Glutamatergic neuron (in vitro differentiated cells): ENCODE results near the gene DNM3. TPM values are rescaled to one million over a fixed set of nuclear protein-coding genes. Genes with fewer than 3 reads are reported as not detected.

Source experiments
- DNase-seq: peaks from one replicate; pipeline ENCODE4 v3.0.0; 2022
- H3K27ac Mint-ChIP-seq: one replicate; pipeline ENCODE4 v1.8.0; 2020; ENCODE audit warnings: mild to moderate bottlenecking, mixed read lengths, inconsistent platforms; ENCODE audit not compliant: unreplicated experiment
- H3K27me3 Mint-ChIP-seq: one replicate; pipeline ENCODE4 v1.8.0; 2020; ENCODE audit warnings: mild to moderate bottlenecking, moderate library complexity, mixed read lengths, inconsistent platforms; ENCODE audit not compliant: unreplicated experiment
- H3K36me3 Mint-ChIP-seq: one replicate; pipeline ENCODE4 v1.8.0; 2020; ENCODE audit warnings: mild to moderate bottlenecking, mixed read lengths, inconsistent platforms; ENCODE audit not compliant: unreplicated experiment
- H3K4me1 Mint-ChIP-seq: one replicate; pipeline ENCODE4 v1.8.0; 2020; ENCODE audit warnings: mild to moderate bottlenecking, low read depth, mixed read lengths, inconsistent platforms; ENCODE audit not compliant: unreplicated experiment
- H3K4me3 Mint-ChIP-seq: one replicate; pipeline ENCODE4 v1.8.0; 2020; ENCODE audit warnings: mild to moderate bottlenecking, mixed read lengths, inconsistent platforms; ENCODE audit not compliant: unreplicated experiment
- H3K9me3 Mint-ChIP-seq: one replicate; pipeline ENCODE4 v1.8.0; 2020; ENCODE audit warnings: mild to moderate bottlenecking, moderate library complexity, mixed read lengths, inconsistent platforms; ENCODE audit not compliant: unreplicated experiment
- total RNA-seq: library from RNA; stranded (reverse); fragmentation: NEBNext Ultra II Directional; extraction: Animal tissue kit (Norgen Biotek cat#: 25700); gene quantifications from one replicate; pipeline ENCODE4 v1.2.1, GENCODE V29; 2021; ENCODE audit not compliant: unreplicated experiment
- TF ChIP-seq, protein P1 (sequence below): fragments of 200-600 bp; sonication (generic); IDR thresholded peaks from one replicate; pipeline ENCODE4 v1.5.0; 2021; ENCODE audit not compliant: partially characterized antibody, unreplicated experiment

The DNM3 gene
- total RNA-seq, 1 donor from 2014 or later = 11.4 TPM

DNA sequence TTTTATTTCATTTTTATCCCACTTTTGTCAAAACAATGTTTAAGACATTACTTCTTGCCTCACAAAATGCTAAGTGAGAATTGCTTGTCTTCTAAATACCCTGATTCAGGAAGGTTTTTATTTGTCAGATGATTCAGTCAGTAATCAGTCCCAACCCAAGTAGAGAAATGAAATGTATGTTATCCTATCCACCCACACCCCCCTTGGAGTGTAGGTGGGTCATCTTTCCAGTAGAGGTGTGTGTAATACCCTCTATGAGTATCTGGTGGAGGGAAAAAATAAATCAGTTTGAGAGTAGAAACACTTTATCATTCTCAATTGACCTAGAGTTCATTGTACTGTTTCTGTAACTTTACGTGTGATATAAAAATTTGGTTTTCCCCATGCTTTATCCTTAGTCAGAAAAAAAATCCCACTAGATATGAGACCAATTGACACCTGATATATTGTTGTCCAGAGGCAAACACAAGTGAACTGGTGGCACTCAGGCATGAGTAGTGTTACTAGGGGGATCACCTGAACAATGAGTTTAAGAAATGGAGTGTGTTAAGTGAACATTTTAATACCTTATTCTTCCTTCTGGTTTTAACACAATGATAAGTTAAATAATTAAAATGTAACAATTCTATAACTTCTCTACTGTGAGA, 425.4 kb downstream of the DNM3 start:
- no peak for DNase-seq
- H3K27ac Mint-ChIP-seq = no peak overlapping the region
- H3K36me3 Mint-ChIP-seq = no peaks in the 10 kb centered on the region
- peaks cover 6% of the 10 kb centered on the region for H3K4me1 Mint-ChIP-seq
- H3K4me3 Mint-ChIP-seq = no peak overlapping the region
- peaks cover 2% of the 10 kb centered on the region for H3K27me3 Mint-ChIP-seq
- TF ChIP-seq, protein P1, sequence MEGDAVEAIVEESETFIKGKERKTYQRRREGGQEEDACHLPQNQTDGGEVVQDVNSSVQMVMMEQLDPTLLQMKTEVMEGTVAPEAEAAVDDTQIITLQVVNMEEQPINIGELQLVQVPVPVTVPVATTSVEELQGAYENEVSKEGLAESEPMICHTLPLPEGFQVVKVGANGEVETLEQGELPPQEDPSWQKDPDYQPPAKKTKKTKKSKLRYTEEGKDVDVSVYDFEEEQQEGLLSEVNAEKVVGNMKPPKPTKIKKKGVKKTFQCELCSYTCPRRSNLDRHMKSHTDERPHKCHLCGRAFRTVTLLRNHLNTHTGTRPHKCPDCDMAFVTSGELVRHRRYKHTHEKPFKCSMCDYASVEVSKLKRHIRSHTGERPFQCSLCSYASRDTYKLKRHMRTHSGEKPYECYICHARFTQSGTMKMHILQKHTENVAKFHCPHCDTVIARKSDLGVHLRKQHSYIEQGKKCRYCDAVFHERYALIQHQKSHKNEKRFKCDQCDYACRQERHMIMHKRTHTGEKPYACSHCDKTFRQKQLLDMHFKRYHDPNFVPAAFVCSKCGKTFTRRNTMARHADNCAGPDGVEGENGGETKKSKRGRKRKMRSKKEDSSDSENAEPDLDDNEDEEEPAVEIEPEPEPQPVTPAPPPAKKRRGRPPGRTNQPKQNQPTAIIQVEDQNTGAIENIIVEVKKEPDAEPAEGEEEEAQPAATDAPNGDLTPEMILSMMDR = no peak
- H3K9me3 Mint-ChIP-seq = peaks cover 5% of the 10 kb centered on the region

DNA sequence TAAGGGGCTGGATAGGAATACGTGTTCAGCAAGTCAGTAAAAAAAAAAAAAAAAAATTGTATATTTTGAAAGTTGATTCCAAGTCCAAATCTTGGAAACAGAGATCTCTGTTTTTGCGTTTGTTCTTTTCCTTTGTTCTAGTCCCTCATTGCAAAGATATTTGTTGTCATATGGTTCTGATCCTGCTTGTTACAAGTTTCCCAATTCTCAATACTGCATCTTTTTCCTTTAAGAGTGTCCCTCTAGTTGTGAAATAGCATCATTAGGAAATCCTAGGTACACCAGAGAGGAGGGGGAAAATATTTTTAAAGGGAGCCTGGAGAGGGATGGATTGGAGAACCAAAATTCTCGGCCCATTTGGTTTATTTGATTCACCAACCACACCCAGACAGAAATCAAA, 426.9 kb downstream of the DNM3 start:
- Mint-ChIP-seq H3K36me3 (no peaks in the 10 kb centered on the region), H3K4me3 (no peak overlapping the region), H3K4me1 (peaks cover 6% of the 10 kb centered on the region), H3K27ac (no peak overlapping the region), H3K9me3 (peaks cover 3% of the 10 kb centered on the region), H3K27me3 (peaks cover 2% of the 10 kb centered on the region)
- TF ChIP-seq, protein P1 = no peak
- no peak for DNase-seq

GRCh38 chr1:172269084-172269483, 427.8 kb downstream of the DNM3 start:
- Mint-ChIP-seq H3K36me3 (no peaks in the 10 kb centered on the region), H3K4me3 (no peak overlapping the region), H3K27me3 (peaks cover 2% of the 10 kb centered on the region), H3K27ac (no peak overlapping the region), H3K4me1 (peaks cover 8% of the 10 kb centered on the region), H3K9me3 (peaks cover 3% of the 10 kb centered on the region)
- TF ChIP-seq, protein P1 = no peak
- DNase-seq = no peak

- Mint-ChIP-seq H3K27ac (no peak overlapping the region), H3K36me3 (no peaks in the 10 kb centered on the region), H3K9me3 (peaks cover 3% of the 10 kb centered on the region), H3K4me3 (no peak overlapping the region), H3K4me1 (peaks cover 9% of the 10 kb centered on the region), H3K27me3 (peaks cover 2% of the 10 kb centered on the region)
- DNase-seq = no peak
- TF ChIP-seq, protein P1 = no peak
Observed at GRCh38 chr1:172269644-172270043, 428.3 kb downstream of the DNM3 start.

DNA sequence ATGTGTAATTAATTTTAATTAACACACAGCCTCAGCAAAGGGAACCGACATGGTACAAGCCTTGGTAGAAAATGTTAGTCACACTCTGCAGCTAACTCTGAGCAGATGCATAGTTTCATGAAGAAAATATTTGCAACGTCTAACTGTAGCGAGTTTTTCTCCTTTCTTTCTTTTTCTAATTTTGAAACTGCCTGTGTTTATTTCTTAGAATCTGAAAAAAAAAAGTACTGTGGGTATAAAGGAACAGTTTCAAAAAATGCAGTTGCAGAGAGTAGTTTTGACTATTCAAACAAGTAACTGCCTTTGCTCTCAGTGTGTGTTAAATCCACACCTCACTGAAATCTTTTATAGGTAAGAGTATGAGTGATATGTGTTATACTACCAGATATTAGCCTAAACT, 429.3 kb downstream of the DNM3 start:
- peaks cover 2% of the 10 kb centered on the region for H3K27me3 Mint-ChIP-seq
- H3K4me1 Mint-ChIP-seq = peaks cover 9% of the 10 kb centered on the region
- TF ChIP-seq, protein P1 = no peak
- no peaks in the 10 kb centered on the region for H3K36me3 Mint-ChIP-seq
- no peak overlapping the region for H3K4me3 Mint-ChIP-seq
- no peak for DNase-seq
- H3K9me3 Mint-ChIP-seq = peaks cover 3% of the 10 kb centered on the region
- no peak overlapping the region for H3K27ac Mint-ChIP-seq
